SK-N-SH (cell line): ENCODE data around the gene ADRA2A. TPM values are rescaled to one million over a fixed set of nuclear protein-coding genes. Genes with fewer than 3 reads are reported as not detected.

Experiments
- CTCF ChIA-PET: fragments of 300-600, 350-600 bp; formaldehyde crosslinking; extraction: SDS; loops from one replicate; lab custom pipeline; 2021; lab: Yijun Ruan, JAX
- POLR2A ChIA-PET: fragments of 350-600 bp; sonication (Branson Sonifier 250); formaldehyde crosslinking; extraction: SDS; loops from one replicate; lab custom pipeline; 2020; ENCODE audit warnings: antibody characterized with exemption, inconsistent platforms; lab: Yijun Ruan, JAX
- DNase-seq: peaks from one replicate; pipeline ENCODE4 v3.0.0; 2012
- H2AFZ ChIP-seq: fragments of 200-600 bp; sonication (generic); 2 replicates; pipeline ENCODE4 v1.8.1; 2016; ENCODE audit warnings: antibody characterized with exemption, mild to moderate bottlenecking, low read depth
- H3F3A ChIP-seq: fragments of 200-600 bp; sonication (generic); replicated peaks from 2 replicates; pipeline ENCODE3; 2016; ENCODE audit warnings: antibody characterized with exemption, mild to moderate bottlenecking; ENCODE audit not compliant: insufficient read depth
- H3K27ac ChIP-seq, 2 experiments: fragments of 200-500 bp in 1 of 2; fragments of 200-600 bp in 1 of 2; sonication (Bioruptor generic) in 1 of 2; sonication (generic), shearing (Covaris generic) in 1 of 2; 2 replicates each; pipeline versions ENCODE4 v1.5.1 to v1.6.1; 2014 to 2016; ENCODE audit warnings: low read depth in 2 of 2, inconsistent platforms in 1 of 2, low read length in 1 of 2, mild to moderate bottlenecking in 1 of 2, mixed read lengths in 1 of 2
- H3K27me3 ChIP-seq: fragments of 200-600 bp; sonication (generic), shearing (Covaris generic); 2 replicates; pipeline ENCODE4 v1.6.1; 2016; ENCODE audit warnings: mixed run types; ENCODE audit not compliant: insufficient read depth
- H3K36me3 ChIP-seq, 2 experiments: fragments of 200-500 bp in 1 of 2; fragments of 200-600 bp in 1 of 2; sonication (Bioruptor generic) in 1 of 2; sonication (generic) in 1 of 2; replicated peaks in 1 of 2; 2 replicates each; pipeline versions ENCODE3 to v1.5.1; 2014 to 2016; ENCODE audit warnings: low read length in 1 of 2, mild to moderate bottlenecking in 1 of 2; ENCODE audit not compliant: insufficient read depth in 2 of 2, control insufficient read depth in 1 of 2
- H3K4me1 ChIP-seq, 2 experiments: fragments of 200-500 bp in 1 of 2; fragments of 200-600 bp in 1 of 2; sonication (Bioruptor generic) in 1 of 2; sonication (generic), shearing (Covaris generic) in 1 of 2; 2 replicates each; pipeline versions ENCODE4 v1.5.1 to v1.6.1; 2014 to 2016; ENCODE audit warnings: low read depth in 1 of 2, low read length in 1 of 2, mixed run types in 1 of 2; ENCODE audit not compliant: insufficient read depth in 2 of 2, control insufficient read depth in 1 of 2
- H3K4me2 ChIP-seq: fragments of 200-600 bp; sonication (generic), shearing (Covaris generic); 2 replicates; pipeline ENCODE4 v1.6.1; 2017; ENCODE audit warnings: mixed run types
- H3K4me3 ChIP-seq, 2 experiments: fragments of 200-500 bp in 1 of 2; fragments of 200-600 bp in 1 of 2; sonication (Bioruptor generic) in 1 of 2; sonication (generic), shearing (Covaris generic) in 1 of 2; 2 replicates each; pipeline versions ENCODE4 v1.5.1 to v1.8.1; 2014 to 2016; ENCODE audit warnings: low read depth in 2 of 2, inconsistent platforms in 1 of 2, low read length in 1 of 2, mild to moderate bottlenecking in 1 of 2, mixed read lengths in 1 of 2, moderate library complexity in 1 of 2
- H3K79me2 ChIP-seq: fragments of 200-600 bp; sonication (generic); 2 replicates; pipeline ENCODE4 v1.8.1; 2017; ENCODE audit warnings: mild to moderate bottlenecking; ENCODE audit not compliant: insufficient read depth
- H3K9ac ChIP-seq: fragments of 200-600 bp; sonication (generic); 2 replicates; pipeline ENCODE4 v1.6.1; 2017; ENCODE audit warnings: mixed run types
- H3K9me2 ChIP-seq: fragments of 200-600 bp; sonication (generic); 2 replicates; pipeline ENCODE4 v1.6.1; 2017; ENCODE audit warnings: mixed run types
- H3K9me3 ChIP-seq: fragments of 200-600 bp; sonication (generic); 2 replicates; pipeline ENCODE4 v1.6.1; 2017; ENCODE audit warnings: mixed run types, mild to moderate bottlenecking, moderate library complexity
- H4K20me1 ChIP-seq: fragments of 200-600 bp; sonication (generic); 2 replicates; pipeline ENCODE4 v1.6.1; 2017; ENCODE audit warnings: mild to moderate bottlenecking, mixed run types; ENCODE audit not compliant: insufficient read depth
- EZH2phosphoT487 ChIP-seq: fragments of 200-600 bp; sonication (generic); IDR thresholded peaks from 2 replicates; pipeline ENCODE4 v1.6.1; 2017; ENCODE audit warnings: low read depth, mixed run types, mild to moderate bottlenecking, antibody characterized with exemption, moderate library complexity, borderline replicate concordance
- FOXJ3 ChIP-seq: sonication (generic); formaldehyde crosslinking; IDR thresholded peaks from 2 replicates; pipeline ENCODE4 v1.5.1; 2020; ENCODE audit warnings: mild to moderate bottlenecking, missing genetic modification reagents
- FOXM1 ChIP-seq: IDR thresholded peaks from 2 replicates; pipeline ENCODE4 v1.4.0; 2012; ENCODE audit warnings: low read depth, mild to moderate bottlenecking
- GABPA ChIP-seq: IDR thresholded peaks from 2 replicates; pipeline ENCODE4 v1.4.0; 2012; ENCODE audit warnings: low read depth, mild to moderate bottlenecking
- IRF3 ChIP-seq: fragments of 150-350 bp; IDR thresholded peaks from 2 replicates; pipeline ENCODE4 v1.6.1; 2016; ENCODE audit warnings: mild to moderate bottlenecking, low read depth, low read length
- MEF2A ChIP-seq: IDR thresholded peaks from 2 replicates; pipeline ENCODE4 v1.4.0; 2012; ENCODE audit warnings: low read depth, borderline replicate concordance
- MXI1 ChIP-seq: IDR thresholded peaks from 2 replicates; pipeline ENCODE4 v1.6.1; 2012; ENCODE audit warnings: mild to moderate bottlenecking, low read depth, low read length, improper control_type of control experiment
- RAD21 ChIP-seq: IDR thresholded peaks from 2 replicates; pipeline ENCODE4 v1.6.1; 2012; ENCODE audit warnings: mild to moderate bottlenecking, low read length
- RCOR1 ChIP-seq: fragments of 150-350 bp; IDR thresholded peaks from 2 replicates; pipeline ENCODE4 v1.6.1; 2017; ENCODE audit warnings: antibody characterized with exemption, low read length
- RFX5 ChIP-seq: IDR thresholded peaks from 2 replicates; pipeline ENCODE4 v1.6.1; 2012; ENCODE audit warnings: mild to moderate bottlenecking, improper control_type of control experiment, low read length
- SIN3A ChIP-seq: IDR thresholded peaks from 2 replicates; pipeline ENCODE4 v1.6.1; 2012; ENCODE audit warnings: low read depth, mild to moderate bottlenecking, low read length, moderate library complexity, borderline replicate concordance
- SMC3 ChIP-seq: IDR thresholded peaks from 2 replicates; pipeline ENCODE4 v1.6.1; 2012; ENCODE audit warnings: low read depth, low read length, improper control_type of control experiment
- USF1 ChIP-seq: IDR thresholded peaks from 2 replicates; pipeline ENCODE4 v1.4.0; 2012; ENCODE audit warnings: low read depth, borderline replicate concordance
- WGBS: methylation state at CpG from one replicate; pipeline ENCODE4 v1.1.6; 2017; ENCODE audit warnings: low lambda C conversion rate; 5-methylcytosine and 5-hydroxymethylcytosine counted together
- polyA plus RNA-seq, 3 experiments: library from polyadenylated mRNA; depleted of rRNA; stranded (reverse); fragments of >200 nt; gene quantifications; 2 replicates each; pipeline ENCODE4 v1.2.3, GENCODE V29; 2012
- TF ChIP-seq, protein P1 (sequence below): fragments of 150-350 bp; IDR thresholded peaks from 2 replicates; pipeline ENCODE4 v1.6.1; 2017; ENCODE audit warnings: antibody characterized with exemption, low read length, low read depth, borderline replicate concordance
- TF ChIP-seq, protein P2 (sequence below): IDR thresholded peaks from 2 replicates; pipeline ENCODE4 v1.6.1; 2012; ENCODE audit warnings: mild to moderate bottlenecking, low read depth, low read length, moderate library complexity

ADRA2A gene
- polyA plus RNA-seq, 1 of the 3 experiments (the other 2 are of a cell fraction), result 0.02 TPM

GRCh38 chr10:111126077-111126476 is 49.2 kb downstream of the ADRA2A start:
- H3K4me2 ChIP-seq, result no peak overlapping the region
- no peaks in the 10 kb centered on the region for H3F3A ChIP-seq
- no peak overlapping the region for H2AFZ ChIP-seq
- WGBS, result 27% methylated on average over 2 of the region's 2 CpGs
- H3K27ac ChIP-seq, result no peak overlapping the region
- H3K4me1 ChIP-seq, result peaks cover 0 to 12% of the 10 kb centered on the region in 2 experiments; a peak in 1 of 4 replicates
- no peaks in the 10 kb centered on the region for H4K20me1 ChIP-seq
- H3K4me3 ChIP-seq, result no peak overlapping the region
- no peaks in the 10 kb centered on the region for H3K79me2 ChIP-seq
- H3K36me3 ChIP-seq, result no peaks in the 10 kb centered on the region
- no peak overlapping the region for H3K9ac ChIP-seq
- CTCF ChIA-PET, result interaction anchor here (1.0 to 1.5 kb wide), 2 partner anchors 12 to 49 kb away, joined by 3 to 5 read pairs; partner anchors contain the start of gene ADRA2A
- no peaks in the 10 kb centered on the region for H3K27me3 ChIP-seq
- no peaks in the 10 kb centered on the region for H3K9me2 ChIP-seq
- TF ChIP-seq IRF3 (no peak), RFX5 (no peak), MXI1 (no peak), RCOR1 (no peak), SMC3 (no peak), MEF2A (no peak), GABPA (no peak), RAD21 (no peak), FOXJ3 (no peak), EZH2phosphoT487 (no peak), SIN3A (no peak), USF1 (no peak), FOXM1 (no peak)
- TF ChIP-seq, protein P1, sequence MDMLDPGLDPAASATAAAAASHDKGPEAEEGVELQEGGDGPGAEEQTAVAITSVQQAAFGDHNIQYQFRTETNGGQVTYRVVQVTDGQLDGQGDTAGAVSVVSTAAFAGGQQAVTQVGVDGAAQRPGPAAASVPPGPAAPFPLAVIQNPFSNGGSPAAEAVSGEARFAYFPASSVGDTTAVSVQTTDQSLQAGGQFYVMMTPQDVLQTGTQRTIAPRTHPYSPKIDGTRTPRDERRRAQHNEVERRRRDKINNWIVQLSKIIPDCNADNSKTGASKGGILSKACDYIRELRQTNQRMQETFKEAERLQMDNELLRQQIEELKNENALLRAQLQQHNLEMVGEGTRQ, result no peak
- TF ChIP-seq, protein P2, sequence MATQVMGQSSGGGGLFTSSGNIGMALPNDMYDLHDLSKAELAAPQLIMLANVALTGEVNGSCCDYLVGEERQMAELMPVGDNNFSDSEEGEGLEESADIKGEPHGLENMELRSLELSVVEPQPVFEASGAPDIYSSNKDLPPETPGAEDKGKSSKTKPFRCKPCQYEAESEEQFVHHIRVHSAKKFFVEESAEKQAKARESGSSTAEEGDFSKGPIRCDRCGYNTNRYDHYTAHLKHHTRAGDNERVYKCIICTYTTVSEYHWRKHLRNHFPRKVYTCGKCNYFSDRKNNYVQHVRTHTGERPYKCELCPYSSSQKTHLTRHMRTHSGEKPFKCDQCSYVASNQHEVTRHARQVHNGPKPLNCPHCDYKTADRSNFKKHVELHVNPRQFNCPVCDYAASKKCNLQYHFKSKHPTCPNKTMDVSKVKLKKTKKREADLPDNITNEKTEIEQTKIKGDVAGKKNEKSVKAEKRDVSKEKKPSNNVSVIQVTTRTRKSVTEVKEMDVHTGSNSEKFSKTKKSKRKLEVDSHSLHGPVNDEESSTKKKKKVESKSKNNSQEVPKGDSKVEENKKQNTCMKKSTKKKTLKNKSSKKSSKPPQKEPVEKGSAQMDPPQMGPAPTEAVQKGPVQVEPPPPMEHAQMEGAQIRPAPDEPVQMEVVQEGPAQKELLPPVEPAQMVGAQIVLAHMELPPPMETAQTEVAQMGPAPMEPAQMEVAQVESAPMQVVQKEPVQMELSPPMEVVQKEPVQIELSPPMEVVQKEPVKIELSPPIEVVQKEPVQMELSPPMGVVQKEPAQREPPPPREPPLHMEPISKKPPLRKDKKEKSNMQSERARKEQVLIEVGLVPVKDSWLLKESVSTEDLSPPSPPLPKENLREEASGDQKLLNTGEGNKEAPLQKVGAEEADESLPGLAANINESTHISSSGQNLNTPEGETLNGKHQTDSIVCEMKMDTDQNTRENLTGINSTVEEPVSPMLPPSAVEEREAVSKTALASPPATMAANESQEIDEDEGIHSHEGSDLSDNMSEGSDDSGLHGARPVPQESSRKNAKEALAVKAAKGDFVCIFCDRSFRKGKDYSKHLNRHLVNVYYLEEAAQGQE, result no peak
- POLR2A ChIA-PET, result no interaction called here
- DNase-seq, result no peak
- H3K9me3 ChIP-seq, result no peaks in the 10 kb centered on the region
